ENCODE measurements around the gene METTL2A.

- TF ChIP-seq CTCF (IDR thresholded peaks at IDR 0.05), result no peak
- TF ChIP-seq REST (IDR thresholded peaks at IDR 0.05; ENCODE audit: low read depth, low read length), result no peak
- no peak for TF ChIP-seq SMC3 (IDR thresholded peaks at IDR 0.05; ENCODE audit: low read depth, low read length)
- TF ChIP-seq USF1 (IDR thresholded peaks at IDR 0.05; ENCODE audit: borderline replicate concordance, low read depth), result no peak
Observed at GRCh38 chr17:62478424-62478879, 54.8 kb downstream of the METTL2A start, which contains the start of gene TLK2.

Data from SK-N-SH (cell line).